Measurements from ENCODE around the gene OXCT1. TPM values are rescaled to one million over a fixed set of nuclear protein-coding genes. Genes with fewer than 3 reads are reported as not detected.

OXCT1 gene
- polyA plus RNA-seq, 2 of the 4 experiments (the other 2 are of a cell fraction): 2.6 to 3.0 TPM

- TF ChIP-seq ZSCAN20 (CRISPR knock-in tag; IDR thresholded peaks at IDR 0.05): no peak
- TF ChIP-seq SREBF2 (IDR thresholded peaks at IDR 0.05): no peak
- no peak for TF ChIP-seq RCOR1 (IDR thresholded peaks at IDR 0.05; ENCODE audit: low read depth, low read length)
- no peak for TF ChIP-seq FOSB (CRISPR knock-in tag; IDR thresholded peaks at IDR 0.05)
- no peak for TF ChIP-seq HES2 (IDR thresholded peaks at IDR 0.05)
Observed at GRCh38 chr5:41857989-41858388, 12.2 kb downstream of the OXCT1 start (continued).

- ChIA-PET CTCF (interaction anchor here (0.6 to 8.2 kb wide), 31 partner anchors 9 to 1040 kb away, joined by 3 to 74 read pairs (median 4); partner anchors contain the start of gene FBXO4), POLR2A (interaction anchor here (0.9 kb wide), 1 partner anchor 68 kb away, joined by 5 read pairs; the partner anchor contains the start of gene FBXO4)
- Histone ChIP-seq H3K4me1 (no peaks in the 10 kb centered on the region), H3K9me3 (no peaks in the 10 kb centered on the region), H3K27ac (no peak overlapping the region), H3K4me2 (no peak overlapping the region), H3K4me3 (no peak overlapping the region)
- WGBS (ENCODE audit: missing lambda C conversion rate): 53% methylated on average over 5 of the region's 5 CpGs
- peak; percentile 63 for FAIRE-seq
- peak; percentile 86 to 97 for ATAC-seq
- DNase-seq (ENCODE audit: low read depth in 1 of 2, low spot score in 1 of 2): peak; percentile 42 to 69
- peak; percentile 86 to 92 for TF ChIP-seq RAD21 (conservative IDR thresholded peaks at IDR 0.05 in 1 of 2, IDR thresholded peaks at IDR 0.05 in 1 of 2)
- no peak for TF ChIP-seq TFCP2L1 (CRISPR knock-in tag; IDR thresholded peaks at IDR 0.05)
- no peak for TF ChIP-seq ZNF302 (CRISPR knock-in tag; IDR thresholded peaks at IDR 0.05)
- TF ChIP-seq SMC3 (IDR thresholded peaks at IDR 0.05): peak; percentile 67
- peak; percentile 86 for TF ChIP-seq CTCF (IDR thresholded peaks at IDR 0.05)
- TF ChIP-seq KDM1A (IDR thresholded peaks at IDR 0.05; ENCODE audit: low read depth): no peak
- no peak for TF ChIP-seq CHD2 (IDR thresholded peaks at IDR 0.05; ENCODE audit: low read length, partially characterized antibody)
- TF ChIP-seq FOXS1 (CRISPR knock-in tag; IDR thresholded peaks at IDR 0.05): no peak
Observed at GRCh38 chr5:41856644-41857491, 13.4 kb downstream of the OXCT1 start.

- ChIA-PET POLR2A (no interaction called here), CTCF (interaction anchor here (0.6 to 8.2 kb wide), 2 partner anchors 204 to 1001 kb away, joined by 3 to 74 read pairs; no protein-coding TSS in a partner anchor)
- no peak for DNase-seq (ENCODE audit: low read depth in 1 of 2, low spot score in 1 of 2)
- WGBS (ENCODE audit: missing lambda C conversion rate): 63% methylated on average over 2 of the region's 2 CpGs
- H3K4me3 ChIP-seq: no peak overlapping the region
- no peak overlapping the region for H3K27ac ChIP-seq
- no peak for ATAC-seq
- TF ChIP-seq CTCF (IDR thresholded peaks at IDR 0.05) (no peak), RARB (CRISPR knock-in tag; IDR thresholded peaks at IDR 0.05) (no peak), CEBPB (IDR thresholded peaks at IDR 0.05) (no peak), CBX2 (IDR thresholded peaks at IDR 0.05; ENCODE audit: borderline replicate concordance, low read depth) (no peak), FOXS1 (CRISPR knock-in tag; IDR thresholded peaks at IDR 0.05) (no peak), CHD2 (IDR thresholded peaks at IDR 0.05; ENCODE audit: low read length, partially characterized antibody) (no peak), PBX3 (IDR thresholded peaks at IDR 0.05) (no peak), RAD21 (conservative IDR thresholded peaks at IDR 0.05 in 1 of 2, IDR thresholded peaks at IDR 0.05 in 1 of 2) (no peak), KDM1A (IDR thresholded peaks at IDR 0.05; ENCODE audit: low read depth) (no peak), JUN (IDR thresholded peaks at IDR 0.05) (no peak), MAZ (IDR thresholded peaks at IDR 0.05; ENCODE audit: borderline replicate concordance, low read depth, low read length) (no peak), POLR2A (IDR thresholded peaks at IDR 0.05; ENCODE audit: low read length) (no peak), TFCP2L1 (CRISPR knock-in tag; IDR thresholded peaks at IDR 0.05) (no peak), FOSB (CRISPR knock-in tag; IDR thresholded peaks at IDR 0.05) (no peak), NR3C1 (IDR thresholded peaks at IDR 0.05) (no peak)
- H3K4me2 ChIP-seq: no peak overlapping the region
- H3K9me3 ChIP-seq: no peaks in the 10 kb centered on the region
- FAIRE-seq: no peak
- no peaks in the 10 kb centered on the region for H3K4me1 ChIP-seq
Observed at GRCh38 chr5:41852293-41852692, 17.9 kb downstream of the OXCT1 start.
